ENCODE measurements around the gene RAP1A.
"Not testable (repeated sequence)": the region's sequence is repeated elsewhere in the genome, so short reads cannot be mapped to it uniquely, and the experiment has no call there.

The RAP1A gene

GRCh38 chr1:111656086-111657017 lies 36.8 kb downstream of the RAP1A start:
- no peak for ATAC-seq

GRCh38 chr1:111658622-111659021 lies 39.0 kb downstream of the RAP1A start:
- no peak for ATAC-seq

More at GRCh38 chr1:111656086-111657017, 36.8 kb downstream of the RAP1A start:
- Mint-ChIP-seq H3K27ac (peak overlapping the region; percentile 50), H3K36me3 (peaks cover 29% of the 10 kb centered on the region), H3K9me3 (no peaks in the 10 kb centered on the region), H3K4me3 (no peak overlapping the region), H3K27me3 (no peaks in the 10 kb centered on the region), H3K4me1 (peaks cover 49% of the 10 kb centered on the region)

GRCh38 chr1:111660204-111661150 lies 40.9 kb downstream of the RAP1A start:
- ATAC-seq: peak; percentile 55
- Mint-ChIP-seq H3K27ac (no peak overlapping the region), H3K36me3 (peaks cover 18% of the 10 kb centered on the region), H3K27me3 (no peaks in the 10 kb centered on the region), H3K9me3 (no peaks in the 10 kb centered on the region), H3K4me1 (peaks cover 45% of the 10 kb centered on the region), H3K4me3 (no peak overlapping the region)

More at GRCh38 chr1:111658622-111659021, 39.0 kb downstream of the RAP1A start:
- H3K9me3 Mint-ChIP-seq: no peaks in the 10 kb centered on the region
- peaks cover 48% of the 10 kb centered on the region for H3K4me1 Mint-ChIP-seq
- no peak overlapping the region for H3K4me3 Mint-ChIP-seq
- no peaks in the 10 kb centered on the region for H3K27me3 Mint-ChIP-seq
- H3K36me3 Mint-ChIP-seq: peaks cover 20% of the 10 kb centered on the region
- no peak overlapping the region for H3K27ac Mint-ChIP-seq

- no peak overlapping the region for H3K4me3 Mint-ChIP-seq
- peak overlapping the region; percentile 71 for H3K27ac Mint-ChIP-seq
- H3K4me1 Mint-ChIP-seq: peaks cover 55% of the 10 kb centered on the region
- H3K9me3 Mint-ChIP-seq: no peaks in the 10 kb centered on the region
- H3K36me3 Mint-ChIP-seq: peaks cover 29% of the 10 kb centered on the region
- ATAC-seq: no peak
- no peaks in the 10 kb centered on the region for H3K27me3 Mint-ChIP-seq
These were observed 45.1 kb downstream of the RAP1A start for GRCh38 chr1:111664652-111665051.

- Mint-ChIP-seq H3K36me3 (peaks cover 34% of the 10 kb centered on the region), H3K27ac (no peak overlapping the region), H3K4me1 (peaks cover 63% of the 10 kb centered on the region), H3K4me3 (no peak overlapping the region), H3K27me3 (no peaks in the 10 kb centered on the region), H3K9me3 (no peaks in the 10 kb centered on the region)
- no peak for ATAC-seq
These were observed 45.9 kb downstream of the RAP1A start for GRCh38 chr1:111665497-111665896.

GRCh38 chr1:111666828-111667227 lies 47.2 kb downstream of the RAP1A start:
- Mint-ChIP-seq H3K9me3 (no peaks in the 10 kb centered on the region), H3K27me3 (no peaks in the 10 kb centered on the region), H3K27ac (no peak overlapping the region), H3K4me3 (no peak overlapping the region), H3K36me3 (peaks cover 44% of the 10 kb centered on the region), H3K4me1 (peaks cover 75% of the 10 kb centered on the region)
- no peak for ATAC-seq

GRCh38 chr1:111669268-111669667 lies 49.7 kb downstream of the RAP1A start:
- peaks cover 76% of the 10 kb centered on the region for H3K4me1 Mint-ChIP-seq
- peaks cover 58% of the 10 kb centered on the region for H3K36me3 Mint-ChIP-seq
- ATAC-seq: no peak
- H3K4me3 Mint-ChIP-seq: no peak overlapping the region
- peak overlapping the region; percentile 17 for H3K27ac Mint-ChIP-seq
- H3K27me3 Mint-ChIP-seq: no peaks in the 10 kb centered on the region
- H3K9me3 Mint-ChIP-seq: no peaks in the 10 kb centered on the region

GRCh38 chr1:111671852-111672251 lies 52.3 kb downstream of the RAP1A start:
- ATAC-seq: no peak
- Mint-ChIP-seq H3K4me3 (no peak overlapping the region), H3K9me3 (peaks cover 4% of the 10 kb centered on the region), H3K4me1 (peaks cover 76% of the 10 kb centered on the region), H3K36me3 (peaks cover 71% of the 10 kb centered on the region), H3K27me3 (no peaks in the 10 kb centered on the region), H3K27ac (no peak overlapping the region)

- Mint-ChIP-seq H3K4me3 (no peak overlapping the region), H3K9me3 (peaks cover 4% of the 10 kb centered on the region), H3K36me3 (peaks cover 73% of the 10 kb centered on the region), H3K27me3 (no peaks in the 10 kb centered on the region), H3K27ac (no peak overlapping the region), H3K4me1 (peaks cover 72% of the 10 kb centered on the region)
- no peak for ATAC-seq
These were observed 52.7 kb downstream of the RAP1A start for GRCh38 chr1:111672331-111672730.

- Mint-ChIP-seq H3K4me1 (peaks cover 43% of the 10 kb centered on the region), H3K9me3 (peaks cover 8% of the 10 kb centered on the region), H3K27me3 (no peaks in the 10 kb centered on the region), H3K36me3 (peaks cover 88% of the 10 kb centered on the region), H3K4me3 (no peak overlapping the region), H3K27ac (no peak overlapping the region)
- no peak for ATAC-seq
These were observed 58.0 kb downstream of the RAP1A start for GRCh38 chr1:111677604-111678003.

GRCh38 chr1:111679541-111679940 lies 60.0 kb downstream of the RAP1A start:
- no peak for ATAC-seq
- peaks cover 20% of the 10 kb centered on the region for H3K9me3 Mint-ChIP-seq
- peaks cover 46% of the 10 kb centered on the region for H3K4me1 Mint-ChIP-seq
- no peak overlapping the region for H3K27ac Mint-ChIP-seq
- no peaks in the 10 kb centered on the region for H3K27me3 Mint-ChIP-seq
- H3K4me3 Mint-ChIP-seq: no peak overlapping the region
- peaks cover 93% of the 10 kb centered on the region for H3K36me3 Mint-ChIP-seq

- Mint-ChIP-seq H3K36me3 (peaks cover 90% of the 10 kb centered on the region), H3K9me3 (peaks cover 20% of the 10 kb centered on the region), H3K4me1 (peaks cover 41% of the 10 kb centered on the region)
- H3K27me3 Mint-ChIP-seq, ATAC-seq, H3K4me3 Mint-ChIP-seq, H3K27ac Mint-ChIP-seq: not testable (repeated sequence)
These were observed 60.7 kb downstream of the RAP1A start for GRCh38 chr1:111680212-111680800.

- H3K4me1 Mint-ChIP-seq: peaks cover 58% of the 10 kb centered on the region
- H3K36me3 Mint-ChIP-seq: peaks cover 78% of the 10 kb centered on the region
- ATAC-seq, H3K27me3 Mint-ChIP-seq, H3K27ac Mint-ChIP-seq, H3K4me3 Mint-ChIP-seq: not testable (repeated sequence)
- peaks cover 19% of the 10 kb centered on the region for H3K9me3 Mint-ChIP-seq
These were observed 65.9 kb downstream of the RAP1A start for GRCh38 chr1:111685293-111686153.

GRCh38 chr1:111690306-111690617 lies 70.7 kb downstream of the RAP1A start:
- Mint-ChIP-seq H3K4me3 (no peak overlapping the region), H3K27ac (peak overlapping the region; percentile 77), H3K36me3 (peaks cover 66% of the 10 kb centered on the region), H3K9me3 (peaks cover 3% of the 10 kb centered on the region), H3K4me1 (peaks cover 65% of the 10 kb centered on the region), H3K27me3 (no peaks in the 10 kb centered on the region)
- ATAC-seq: no peak
